Neuronal stem cell (in vitro differentiated cells): Measurements from ENCODE around the gene ALDH18A1.

Experiments used
- DNase-seq: peaks from one replicate; pipeline ENCODE4 v3.0.0-alpha.2; 2013; ENCODE audit warnings: low spot score
- H2AFZ ChIP-seq: one replicate; pipeline ENCODE4 v1.6.1; 2013; ENCODE audit warnings: mild to moderate bottlenecking, low read length, inconsistent platforms
- H2AK5ac ChIP-seq: 2 replicates; pipeline ENCODE4 v1.6.1; 2013; ENCODE audit warnings: low read depth, mild to moderate bottlenecking, inconsistent platforms, low read length, moderate library complexity, mixed read lengths
- H2BK120ac ChIP-seq: 2 replicates; pipeline ENCODE4 v1.6.1; 2013; ENCODE audit warnings: low read depth, mild to moderate bottlenecking, inconsistent platforms, low read length, moderate library complexity, mixed read lengths
- H2BK12ac ChIP-seq: one replicate; pipeline ENCODE4 v1.6.1; 2013; ENCODE audit warnings: low read length, inconsistent platforms
- H2BK15ac ChIP-seq: 2 replicates; pipeline ENCODE4 v1.6.1; 2013; ENCODE audit warnings: mild to moderate bottlenecking, low read length, inconsistent platforms, mixed read lengths
- H2BK5ac ChIP-seq: one replicate; pipeline ENCODE4 v1.6.1; 2013; ENCODE audit warnings: inconsistent platforms, mild to moderate bottlenecking, low read length, moderate library complexity
- H3K14ac ChIP-seq: one replicate; pipeline ENCODE4 v1.6.1; 2013; ENCODE audit warnings: low read length, inconsistent platforms
- H3K18ac ChIP-seq: 2 replicates; pipeline ENCODE4 v1.6.1; 2013; ENCODE audit warnings: low read length, inconsistent platforms
- H3K23ac ChIP-seq: 2 replicates; pipeline ENCODE4 v1.6.1; 2013; ENCODE audit warnings: low read depth, mild to moderate bottlenecking, mixed read lengths, low read length, inconsistent platforms; ENCODE audit not compliant: poor library complexity
- H3K27ac ChIP-seq: replicated peaks from 3 replicates; pipeline ENCODE4 v1.5.1; 2013; ENCODE audit warnings: low read length, inconsistent platforms
- H3K27me3 ChIP-seq, 3 experiments: 2 replicates each; pipeline ENCODE4 v1.6.1; 2013; ENCODE audit warnings: low read length in 3 of 3, mild to moderate bottlenecking in 2 of 3, inconsistent platforms in 1 of 3, low read depth in 1 of 3, mixed read lengths in 1 of 3, moderate library complexity in 1 of 3; ENCODE audit not compliant: control insufficient read depth in 3 of 3, insufficient read depth in 3 of 3
- H3K36me3 ChIP-seq, 2 donors: replicated peaks in 1 of 2; 2 replicates each; pipeline ENCODE4 v1.6.1; 2013; ENCODE audit warnings: low read length in 2 of 2; ENCODE audit not compliant: control insufficient read depth in 2 of 2, insufficient read depth in 2 of 2
- H3K4ac ChIP-seq: 2 replicates; pipeline ENCODE4 v1.6.1; 2013; ENCODE audit warnings: inconsistent platforms, mild to moderate bottlenecking, low read length, moderate library complexity
- H3K4me1 ChIP-seq, 2 donors: 1 replicate in 1 of 2; 2 replicates in 1 of 2; pipeline ENCODE4 v1.6.1; 2013; ENCODE audit warnings: low read length in 2 of 2, low read depth in 1 of 2; ENCODE audit not compliant: control insufficient read depth in 2 of 2, insufficient read depth in 1 of 2
- H3K4me2 ChIP-seq: one replicate; pipeline ENCODE4 v1.6.1; 2013; ENCODE audit warnings: mild to moderate bottlenecking, low read length, inconsistent platforms; ENCODE audit not compliant: insufficient read depth, poor library complexity, severe bottlenecking
- H3K4me3 ChIP-seq, 2 donors: 2 replicates each; pipeline ENCODE4 v1.5.1; 2013; ENCODE audit warnings: low read length in 2 of 2, mild to moderate bottlenecking in 2 of 2, inconsistent platforms in 1 of 2, moderate library complexity in 1 of 2
- H3K79me1 ChIP-seq: one replicate; pipeline ENCODE4 v1.6.1; 2013; ENCODE audit warnings: low read depth, mild to moderate bottlenecking, inconsistent platforms, low read length, moderate library complexity
- H3K9ac ChIP-seq: one replicate; pipeline ENCODE4 v1.6.1; 2013; ENCODE audit warnings: mild to moderate bottlenecking, low read depth, low read length, inconsistent platforms; ENCODE audit not compliant: poor library complexity
- H3K9me3 ChIP-seq, 2 donors: replicated peaks in 1 of 2; 2 replicates each; pipeline versions ENCODE3 to v1.6.1; 2013; ENCODE audit warnings: low read length in 2 of 2, mild to moderate bottlenecking in 2 of 2, inconsistent platforms in 1 of 2, low read depth in 1 of 2, mixed read lengths in 1 of 2, moderate library complexity in 1 of 2; ENCODE audit not compliant: control insufficient read depth in 2 of 2, insufficient read depth in 1 of 2
- H4K8ac ChIP-seq: one replicate; pipeline ENCODE4 v1.6.1; 2013; ENCODE audit warnings: low read depth, mild to moderate bottlenecking, inconsistent platforms, low read length, moderate library complexity
- H4K91ac ChIP-seq: one replicate; pipeline ENCODE4 v1.6.1; 2013; ENCODE audit warnings: low read length, low read depth, mild to moderate bottlenecking, inconsistent platforms; ENCODE audit not compliant: poor library complexity
- WGBS, 2 donors: extraction: QIAGEN DNeasy Blood & Tissue Kit; methylation state at CpG; one replicate each; pipeline ENCODE4 v1.1.7; 2013; ENCODE audit warnings: missing lambda C conversion rate in 2 of 2, mixed read lengths in 1 of 2; ENCODE audit not compliant: insufficient read length in 2 of 2, insufficient replicate concordance in 1 of 2; ENCODE audit errors: extremely low coverage in 2 of 2; 5-methylcytosine and 5-hydroxymethylcytosine counted together

Gene ALDH18A1

GRCh38 chr10:95650232-95650631, 6.3 kb downstream of the ALDH18A1 start:
- Histone ChIP-seq H3K4me3 (no peak overlapping the region), H3K4ac (no peak overlapping the region), H3K27ac (no peak overlapping the region), H3K36me3 (peaks cover 25 to 81% of the 10 kb centered on the region in 2 donors), H3K4me1 (peaks cover 0 to 2% of the 10 kb centered on the region in 2 donors), H3K23ac (no peak overlapping the region), H3K9ac (no peak overlapping the region), H2AFZ (no peak overlapping the region), H4K8ac (no peak overlapping the region), H3K27me3 (no peaks in the 10 kb centered on the region), H4K91ac (no peak overlapping the region), H3K9me3 (peaks cover 2 to 23% of the 10 kb centered on the region in 2 donors), H2BK12ac (no peak overlapping the region), H2BK120ac (no peak overlapping the region), H3K4me2 (no peak overlapping the region), H3K14ac (no peak overlapping the region), H2BK15ac (no peak overlapping the region), H3K18ac (no peak overlapping the region), H2BK5ac (no peak overlapping the region), H2AK5ac (no peak overlapping the region), H3K79me1 (no peaks in the 10 kb centered on the region)
- no CpG with 5 or more reads among the region's 2 CpGs for WGBS, 2 donors
- DNase-seq = no peak

GRCh38 chr10:95648138-95648537, 8.4 kb downstream of the ALDH18A1 start:
- peaks cover 25 to 90% of the 10 kb centered on the region in 2 donors for H3K36me3 ChIP-seq
- no CpG with 5 or more reads among the region's 1 CpG for WGBS, 2 donors
- H4K91ac ChIP-seq = no peak overlapping the region

GRCh38 chr10:95646160-95646559, 10.4 kb downstream of the ALDH18A1 start:
- no peak overlapping the region for H4K8ac ChIP-seq
- H3K14ac ChIP-seq = no peak overlapping the region
- no peak overlapping the region for H3K4me2 ChIP-seq
- H2BK12ac ChIP-seq = no peak overlapping the region
- H3K4ac ChIP-seq = no peak overlapping the region
- H3K27ac ChIP-seq = no peak overlapping the region
- no peaks in the 10 kb centered on the region for H3K79me1 ChIP-seq
- no peak overlapping the region for H3K4me3 ChIP-seq
- no peak overlapping the region for H4K91ac ChIP-seq
- peaks cover 0 to 7% of the 10 kb centered on the region in 2 donors for H3K9me3 ChIP-seq
- H2AK5ac ChIP-seq = no peak overlapping the region
- no peak overlapping the region for H3K23ac ChIP-seq
- no CpG with 5 or more reads among the region's 1 CpG for WGBS, 2 donors
- no peaks in the 10 kb centered on the region for H3K4me1 ChIP-seq
- no peaks in the 10 kb centered on the region for H3K27me3 ChIP-seq
- no peak overlapping the region for H3K9ac ChIP-seq
- no peak overlapping the region for H2AFZ ChIP-seq
- H2BK120ac ChIP-seq = no peak overlapping the region
- no peak overlapping the region for H2BK15ac ChIP-seq
- H3K18ac ChIP-seq = no peak overlapping the region
- peaks cover 20 to 90% of the 10 kb centered on the region in 2 donors for H3K36me3 ChIP-seq
- no peak overlapping the region for H2BK5ac ChIP-seq
- DNase-seq = no peak

More at GRCh38 chr10:95648138-95648537, 8.4 kb downstream of the ALDH18A1 start:
- Histone ChIP-seq H3K4me1 (no peaks in the 10 kb centered on the region), H2BK5ac (no peak overlapping the region), H3K27ac (no peak overlapping the region), H3K23ac (no peak overlapping the region), H3K9ac (no peak overlapping the region), H2AFZ (no peak overlapping the region), H2BK12ac (no peak overlapping the region), H2BK120ac (no peak overlapping the region), H3K79me1 (no peaks in the 10 kb centered on the region), H2AK5ac (no peak overlapping the region), H3K18ac (no peak overlapping the region), H3K27me3 (no peaks in the 10 kb centered on the region), H3K9me3 (peaks cover 2 to 23% of the 10 kb centered on the region in 2 donors), H3K4me3 (no peak overlapping the region), H3K4me2 (no peak overlapping the region), H3K4ac (no peak overlapping the region), H2BK15ac (no peak overlapping the region), H4K8ac (no peak overlapping the region), H3K14ac (no peak overlapping the region)
- DNase-seq = no peak

DNA sequence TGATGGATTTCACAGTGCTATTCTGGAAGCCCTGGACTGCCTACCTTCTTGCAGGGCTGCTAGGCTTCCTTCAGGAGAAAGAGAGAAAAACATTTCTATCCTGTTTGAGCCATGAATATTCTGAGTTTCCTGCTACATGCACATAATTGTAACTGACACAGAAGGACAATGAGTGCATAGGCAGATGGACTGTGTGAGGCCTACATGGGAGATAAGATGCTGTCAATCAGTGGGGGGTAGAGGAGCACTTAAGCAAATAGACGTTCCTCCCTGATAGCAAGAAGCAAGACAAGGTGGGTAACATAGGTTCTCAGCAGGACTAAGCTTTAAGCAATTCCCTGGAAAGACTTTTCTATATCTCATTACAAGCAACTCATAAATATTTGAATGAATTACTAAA, 11.6 kb downstream of the ALDH18A1 start:
- Histone ChIP-seq H3K14ac (no peak overlapping the region), H3K27me3 (no peaks in the 10 kb centered on the region), H3K79me1 (no peaks in the 10 kb centered on the region), H3K4me1 (no peaks in the 10 kb centered on the region), H2BK15ac (no peak overlapping the region), H2AFZ (no peak overlapping the region), H3K23ac (no peak overlapping the region), H3K9me3 (no peaks in the 10 kb centered on the region), H4K91ac (no peak overlapping the region), H3K4me2 (no peak overlapping the region), H3K9ac (no peak overlapping the region), H4K8ac (no peak overlapping the region), H3K4ac (no peak overlapping the region), H2BK120ac (no peak overlapping the region), H3K27ac (no peak overlapping the region), H3K36me3 (peaks cover 25 to 90% of the 10 kb centered on the region in 2 donors), H3K18ac (no peak overlapping the region), H2BK12ac (no peak overlapping the region), H2AK5ac (no peak overlapping the region), H2BK5ac (no peak overlapping the region), H3K4me3 (no peak overlapping the region)
- DNase-seq = no peak
- no CpG with 5 or more reads among the region's 1 CpG for WGBS, 2 donors
